ENCODE data around the gene PELO.

The PELO gene

DNA sequence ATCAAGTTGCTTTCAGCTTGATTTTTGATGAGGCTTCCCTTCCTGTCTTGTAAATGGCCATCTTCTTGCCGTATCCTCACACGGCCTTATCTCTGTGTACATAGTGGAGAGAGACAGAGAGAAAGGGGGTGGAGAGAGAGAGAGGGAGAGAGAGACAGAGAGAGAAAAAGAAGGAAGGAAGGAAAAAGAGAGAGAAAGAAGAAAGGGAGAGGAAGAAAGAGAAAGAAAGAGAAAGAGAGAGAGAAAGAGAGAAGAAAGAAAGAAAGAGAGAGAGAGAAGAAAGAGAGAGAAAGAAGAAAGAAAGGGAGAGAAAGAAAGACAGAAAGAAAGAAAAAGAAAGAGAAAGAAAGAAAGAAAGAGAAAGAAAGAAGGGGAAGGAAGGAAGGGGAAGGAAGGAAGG is 46.6 kb downstream of the PELO start:
- DNase-seq, result no peak

DNA sequence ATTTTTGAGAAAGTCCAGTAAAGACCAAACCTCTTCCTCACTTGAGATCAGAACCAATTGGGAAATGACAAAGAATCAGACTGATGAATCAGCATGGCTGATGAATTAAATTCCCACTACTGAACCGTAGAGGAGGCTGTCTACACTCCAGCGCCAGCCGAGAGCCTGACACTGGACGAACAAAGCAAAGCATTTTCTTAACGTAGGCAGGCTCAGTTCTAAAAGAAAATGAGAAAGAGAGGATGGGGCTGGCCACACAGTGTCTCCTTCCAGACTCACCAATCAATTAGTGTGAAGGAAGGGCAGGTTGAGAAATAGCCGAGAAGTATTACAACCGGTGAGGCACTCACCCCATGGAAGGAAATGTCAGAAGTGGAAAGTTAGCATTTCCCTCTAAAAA is 49.4 kb downstream of the PELO start:
- no peak for DNase-seq

All from fibroblast of skin of right quadriceps (primary cell).